T-helper 1 cell treated with Interleukin-12 subunit alpha and Interleukin-12 subunit beta and Interleukin-4 antibody, amounts not matched to agents 30 ng/mL and 1 ng/mL, for 36 hours (primary cell): ENCODE results near the gene FASN. TPM values are rescaled to one million over a fixed set of nuclear protein-coding genes. Genes with fewer than 3 reads are reported as not detected.

Experiments used
- intact Hi-C: fragments of 100-400 bp; cut with micrococcal nuclease; formaldehyde crosslinking; loops from one replicate; pipeline ENCODE4 v1.15.1; 2024
- total RNA-seq: library from RNA; stranded (reverse); gene quantifications from 2 replicates; pipeline ENCODE4 v1.2.3, GENCODE V29; 2022

The FASN gene
- total RNA-seq, 1 donor from 2014 or later: 185 TPM

DNA sequence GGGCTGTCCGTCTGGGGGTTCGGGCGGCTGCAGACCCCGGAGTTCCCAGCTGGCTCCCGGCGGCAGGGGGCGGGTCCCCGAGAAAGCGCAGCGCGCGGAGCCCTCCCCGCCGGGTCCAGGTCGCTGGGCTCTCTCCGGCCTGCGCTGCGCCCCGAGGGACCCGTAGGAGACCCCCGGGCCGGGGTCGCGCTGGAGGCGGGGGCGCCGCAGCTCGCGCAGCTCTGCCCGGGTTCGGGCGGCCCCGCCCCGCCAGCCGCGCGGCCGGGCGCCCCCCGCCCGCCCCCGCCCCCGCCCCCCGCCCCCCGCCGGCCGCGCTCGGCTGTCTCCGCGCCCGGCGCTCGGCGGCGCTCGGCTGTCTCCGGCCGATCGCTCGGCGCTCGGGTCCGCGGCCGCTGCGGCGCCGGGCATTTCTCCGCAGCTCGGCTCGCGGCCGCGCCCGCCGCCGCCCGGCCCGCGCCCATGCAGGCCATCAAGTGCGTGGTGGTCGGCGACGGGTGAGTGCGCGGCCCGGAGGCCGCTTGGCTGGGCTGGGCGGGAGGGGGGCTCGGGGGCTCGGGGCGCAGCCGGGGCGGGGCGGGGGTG is 66.6 kb downstream of the FASN start, which contains the start of gene RAC3:
Gene RAC3 (plus strand): TSS at position 376 of the 582 bp plus-strand sequence. CDS start 84 bp downstream, at position 460.
- intact Hi-C loops: loop anchor here (1.0 to 10.0 kb wide), 3 partner anchors 8 to 553 kb away; partner anchors contain the start of gene LRRC45

GRCh38 chr17:82030470-82031302 is 67.3 kb downstream of the FASN start:
- intact Hi-C loops: loop anchor here (1.0 to 10.0 kb wide), 5 partner anchors 7 to 554 kb away; partner anchors contain the start of gene LRRC45

DNA sequence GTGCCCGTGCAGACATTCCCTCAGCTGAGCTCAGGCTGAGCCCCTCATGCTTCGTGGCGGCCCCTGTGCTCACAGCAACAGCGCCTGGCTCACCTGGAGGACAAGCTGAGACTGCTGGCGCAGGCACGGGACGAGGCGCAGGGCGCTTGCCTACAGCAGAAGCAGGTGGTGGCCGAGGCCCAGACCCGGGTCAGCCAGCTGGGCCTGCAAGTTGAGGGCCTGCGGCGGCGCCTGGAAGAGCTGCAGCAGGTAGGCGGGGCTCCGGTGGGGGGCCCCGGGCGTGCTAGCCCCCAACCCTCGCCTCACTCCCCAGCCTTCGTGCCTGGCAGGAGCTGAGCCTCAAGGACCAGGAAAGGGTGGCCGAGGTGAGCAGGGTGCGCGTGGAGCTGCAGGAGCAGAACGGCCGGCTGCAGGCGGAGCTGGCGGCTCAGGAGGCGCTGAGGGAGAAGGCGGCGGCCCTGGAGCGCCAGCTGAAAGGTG is 68.0 kb downstream of the FASN start:
- intact Hi-C loops: loop anchor here (1.0 to 10.0 kb wide), 4 partner anchors 124 to 555 kb away; no protein-coding TSS in a partner anchor

- intact Hi-C loops: no loop called here
These were observed 68.6 kb downstream of the FASN start for GRCh38 chr17:82029391-82029790.

DNA sequence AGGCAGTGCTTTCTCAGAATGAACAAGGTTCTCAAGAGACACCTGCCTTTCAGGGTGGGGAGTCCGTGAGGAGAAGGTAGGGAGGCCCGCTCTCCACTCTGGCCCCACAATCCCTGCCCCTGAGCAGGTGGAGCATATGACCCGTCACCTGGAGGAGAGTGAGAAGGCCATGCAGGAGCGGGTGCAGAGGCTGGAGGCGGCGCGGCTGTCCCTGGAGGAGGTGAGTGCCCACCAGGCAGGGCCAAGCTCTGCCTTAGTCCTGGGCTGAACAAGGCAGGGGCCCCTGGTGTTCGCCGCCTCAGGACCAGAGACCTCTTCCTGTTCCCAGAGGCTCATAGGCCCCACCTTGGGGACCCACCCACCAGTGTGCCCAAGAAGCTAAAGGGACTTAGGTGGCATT is 69.1 kb downstream of the FASN start:
- intact Hi-C loops: no loop called here

Other genes with a start within 250 kb of the FASN start
- gene P4HB, start 237.7 kb downstream of the FASN start, total RNA-seq: 548 and 588 TPM in 2 replicates
- gene ARHGDIA, start 226.9 kb downstream of the FASN start, total RNA-seq: 671 and 678 TPM in 2 replicates
- gene ALYREF, start 206.7 kb downstream of the FASN start, total RNA-seq: 167 and 172 TPM in 2 replicates
- 108 and 111 TPM in 2 replicates for gene ANAPC11, start 206.5 kb downstream of the FASN start, total RNA-seq
- gene NPB, start 196.0 kb downstream of the FASN start, total RNA-seq: 0.32 and 0.34 TPM in 2 replicates
- gene PCYT2, start 186.8 kb downstream of the FASN start, total RNA-seq: 36.7 and 38.2 TPM in 2 replicates
- gene SIRT7, start 180.1 kb downstream of the FASN start, total RNA-seq: 62.7 and 71.3 TPM in 2 replicates
- gene MAFG, start 170.5 kb downstream of the FASN start, total RNA-seq: 26.2 and 28.5 TPM in 2 replicates
- gene PYCR1, start 160.9 kb downstream of the FASN start, total RNA-seq: 36.0 and 42.3 TPM in 2 replicates
- gene MYADML2, start 151.0 kb downstream of the FASN start, total RNA-seq: not detected in 2 replicates
- gene NOTUM, start 137.0 kb downstream of the FASN start, total RNA-seq: 0.78 and 1.6 TPM in 2 replicates
- gene ASPSCR1, start 120.6 kb downstream of the FASN start, total RNA-seq: 34.4 and 38.2 TPM in 2 replicates
- gene CENPX, start 75.4 kb downstream of the FASN start, total RNA-seq: 71.2 and 71.7 TPM in 2 replicates
- gene LRRC45, start 74.9 kb downstream of the FASN start, total RNA-seq: 31.2 and 33.2 TPM in 2 replicates
- 5.0 and 6.7 TPM in 2 replicates for gene RAC3, start 66.6 kb downstream of the FASN start, total RNA-seq
- 92.9 and 97.1 TPM in 2 replicates for gene DCXR, start 60.5 kb downstream of the FASN start, total RNA-seq
- gene RFNG, start 46.4 kb downstream of the FASN start, total RNA-seq: 26.7 and 28.2 TPM in 2 replicates
- 87.9 and 99.1 TPM in 2 replicates for gene GPS1, start 46.3 kb downstream of the FASN start, total RNA-seq
- 131 and 136 TPM in 2 replicates for gene DUS1L, start 32.4 kb downstream of the FASN start, total RNA-seq
- 75.3 and 77.8 TPM in 2 replicates for gene CCDC57, start 114.6 kb upstream of the FASN start, total RNA-seq
- 142 TPM in 2 replicates for gene SLC16A3, start 130.8 kb upstream of the FASN start, total RNA-seq
- 160 and 167 TPM in 2 replicates for gene CSNK1D, start 175.5 kb upstream of the FASN start, total RNA-seq
- gene CD7, start 219.4 kb upstream of the FASN start, total RNA-seq: 398 and 405 TPM in 2 replicates
- gene SECTM1, start 235.5 kb upstream of the FASN start, total RNA-seq: 9.9 and 12.2 TPM in 2 replicates